Measurements from ENCODE around the gene SPDYE6.

GRCh38 chr7:102305414-102306268 is 50.6 kb downstream of the SPDYE6 start:
- no peak for TF ChIP-seq POLR2A (IDR thresholded peaks at IDR 0.05)
- no peak for TF ChIP-seq CTCF (IDR thresholded peaks at IDR 0.05)

All from adrenal gland (tissue), 5 donors.